C4-2B (cell line): ENCODE measurements around the gene OBSL1.

Experiments used
- CTCF ChIP-seq: fragments of 450-650 bp; conservative IDR thresholded peaks from 2 replicates; pipeline ENCODE4 v1.5.1; 2017; ENCODE audit warnings: mild to moderate bottlenecking
- ZFX ChIP-seq: fragments of 450-650 bp; IDR thresholded peaks from 2 replicates; pipeline ENCODE4 v1.6.1; 2017

DNA sequence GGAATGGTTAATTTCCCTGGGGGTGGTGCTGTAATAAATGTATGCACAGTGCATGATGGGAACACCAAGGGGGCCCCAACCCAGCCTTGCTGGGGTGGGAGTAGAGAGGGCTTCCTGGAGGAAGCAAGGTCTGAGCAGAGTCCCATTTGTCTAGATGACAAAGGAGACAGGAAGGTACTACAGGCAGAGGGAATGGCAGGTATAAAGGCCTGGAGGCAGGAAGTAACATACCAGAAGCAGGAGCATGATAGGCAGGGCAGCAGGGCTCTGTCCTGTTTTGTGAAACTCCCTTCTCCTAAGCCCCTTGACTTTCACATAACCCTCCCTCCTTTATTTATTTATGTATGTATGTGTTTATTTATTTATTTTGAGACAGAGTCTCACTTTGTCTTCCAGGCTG lies 68.7 kb downstream of the OBSL1 start:
- TF ChIP-seq CTCF = no peak
- no peak for TF ChIP-seq ZFX
